Natural killer cell treated with Interleukin-12 subunit alpha and Interleukin-12 subunit beta and Interleukin-15 and Interleukin-18, amount 100 ng/mL, for 72 hours (primary cell): ENCODE results near the gene SLC24A4. TPM values are rescaled to one million over a fixed set of nuclear protein-coding genes. Genes with fewer than 3 reads are reported as not detected.
"Not testable (repeated sequence)": the region's sequence is repeated elsewhere in the genome, so short reads cannot be mapped to it uniquely, and the experiment has no call there.

ENCODE experiments used
- ATAC-seq, 2 donors: fragments of 150-1000 bp; cut with Tn5 transposase in 1 of 2; sonication (Bioruptor Pico), chemical (Tn5 transposase) in 1 of 2; 2 replicates each; pipeline ENCODE4 v1.10.0; 2021
- DNase-seq: peaks from one replicate; pipeline ENCODE4 v3.0.0; 2022; ENCODE audit warnings: low spot score
- H3K27ac Mint-ChIP-seq, 2 donors: 1 replicate in 1 of 2; 2 replicates in 1 of 2; pipeline ENCODE4 v1.8.0; 2022; ENCODE audit warnings: mixed read lengths in 2 of 2, mild to moderate bottlenecking in 1 of 2, moderate library complexity in 1 of 2
- H3K27me3 Mint-ChIP-seq, 2 donors: 1 replicate in 1 of 2; 2 replicates in 1 of 2; pipeline ENCODE4 v1.8.0; 2022; ENCODE audit warnings: mixed read lengths in 2 of 2
- H3K36me3 Mint-ChIP-seq: one replicate; pipeline ENCODE4 v1.8.0; 2022; ENCODE audit warnings: mixed read lengths
- H3K4me1 Mint-ChIP-seq, 2 donors: 1 replicate in 1 of 2; 2 replicates in 1 of 2; pipeline ENCODE4 v1.8.0; 2022; ENCODE audit warnings: low read depth in 2 of 2, mixed read lengths in 2 of 2, mild to moderate bottlenecking in 1 of 2
- H3K4me3 Mint-ChIP-seq: one replicate; pipeline ENCODE4 v1.8.0; 2022; ENCODE audit warnings: mixed read lengths
- H3K9me3 Mint-ChIP-seq: 2 replicates; pipeline ENCODE4 v1.8.0; 2022; ENCODE audit warnings: mixed read lengths
- total RNA-seq, 2 donors: library from RNA; stranded (reverse); gene quantifications; one replicate each; pipeline ENCODE4 v1.2.3, GENCODE V29; 2022

Gene SLC24A4
- total RNA-seq, 2 donors from 2014 or later = 0.17 to 0.36 TPM

- ATAC-seq = peak in 1 of 2 donors; percentile 22
- Mint-ChIP-seq H3K4me3 (no peak overlapping the region), H3K27me3 (no peaks in the 10 kb centered on the region), H3K9me3 (no peaks in the 10 kb centered on the region), H3K27ac (peak overlapping the region in 1 of 2 donors; percentile 9), H3K4me1 (peaks cover 8 to 12% of the 10 kb centered on the region in 2 donors), H3K36me3 (no peaks in the 10 kb centered on the region)
- no peak for DNase-seq
Observed at GRCh38 chr14:92389598-92390158, 66.7 kb downstream of the SLC24A4 start.

GRCh38 chr14:92391726-92392125 lies 68.8 kb downstream of the SLC24A4 start:
- H3K27ac Mint-ChIP-seq = no peak overlapping the region
- ATAC-seq (no peak), DNase-seq (no peak)
- H3K4me1 Mint-ChIP-seq = peaks cover 8 to 12% of the 10 kb centered on the region in 2 donors
- H3K9me3 Mint-ChIP-seq = no peaks in the 10 kb centered on the region
- H3K36me3 Mint-ChIP-seq = no peaks in the 10 kb centered on the region
- H3K27me3 Mint-ChIP-seq = peaks cover 0 to 2% of the 10 kb centered on the region in 2 donors
- H3K4me3 Mint-ChIP-seq = no peak overlapping the region

GRCh38 chr14:92392711-92393110 lies 69.7 kb downstream of the SLC24A4 start:
- H3K4me3 Mint-ChIP-seq = no peak overlapping the region
- no peaks in the 10 kb centered on the region for H3K36me3 Mint-ChIP-seq
- peaks cover 0 to 2% of the 10 kb centered on the region in 2 donors for H3K27me3 Mint-ChIP-seq
- ATAC-seq (no peak), DNase-seq (no peak)
- peaks cover 8 to 12% of the 10 kb centered on the region in 2 donors for H3K4me1 Mint-ChIP-seq
- no peak overlapping the region for H3K27ac Mint-ChIP-seq
- H3K9me3 Mint-ChIP-seq = no peaks in the 10 kb centered on the region

GRCh38 chr14:92397150-92397952 lies 74.4 kb downstream of the SLC24A4 start:
- H3K27ac Mint-ChIP-seq = no peak overlapping the region
- H3K27me3 Mint-ChIP-seq = peaks cover 8 to 16% of the 10 kb centered on the region in 2 donors
- H3K4me3 Mint-ChIP-seq = no peak overlapping the region
- H3K36me3 Mint-ChIP-seq = no peaks in the 10 kb centered on the region
- ATAC-seq (no peak), DNase-seq (no peak)
- H3K9me3 Mint-ChIP-seq = no peaks in the 10 kb centered on the region
- H3K4me1 Mint-ChIP-seq = peaks cover 6 to 7% of the 10 kb centered on the region in 2 donors

GRCh38 chr14:92397953-92398564 lies 75.1 kb downstream of the SLC24A4 start:
- peak overlapping the region in 1 of 2 donors; percentile 39 for H3K27ac Mint-ChIP-seq
- H3K9me3 Mint-ChIP-seq = no peaks in the 10 kb centered on the region
- H3K27me3 Mint-ChIP-seq = peaks cover 8 to 17% of the 10 kb centered on the region in 2 donors
- H3K4me1 Mint-ChIP-seq = peaks cover 6 to 7% of the 10 kb centered on the region in 2 donors
- H3K4me3 Mint-ChIP-seq = no peak overlapping the region
- H3K36me3 Mint-ChIP-seq = no peaks in the 10 kb centered on the region
- no peak for ATAC-seq
- no peak for DNase-seq

- Mint-ChIP-seq H3K27ac (no peak overlapping the region), H3K27me3 (peaks cover 8 to 17% of the 10 kb centered on the region in 2 donors), H3K4me3 (no peak overlapping the region), H3K4me1 (peaks cover 6 to 7% of the 10 kb centered on the region in 2 donors), H3K9me3 (no peaks in the 10 kb centered on the region), H3K36me3 (no peaks in the 10 kb centered on the region)
- ATAC-seq (no peak), DNase-seq (no peak)
Observed at GRCh38 chr14:92398888-92399636, 76.1 kb downstream of the SLC24A4 start.

GRCh38 chr14:92400579-92401444 lies 77.8 kb downstream of the SLC24A4 start:
- no peak for ATAC-seq
- Mint-ChIP-seq H3K27ac (no peak overlapping the region), H3K4me3 (no peak overlapping the region), H3K4me1 (peaks cover 6 to 7% of the 10 kb centered on the region in 2 donors), H3K27me3 (peaks cover 8 to 17% of the 10 kb centered on the region in 2 donors), H3K9me3 (no peaks in the 10 kb centered on the region), H3K36me3 (no peaks in the 10 kb centered on the region)
- no peak for DNase-seq

- H3K36me3 Mint-ChIP-seq = no peaks in the 10 kb centered on the region
- H3K4me3 Mint-ChIP-seq = no peak overlapping the region
- ATAC-seq = no peak
- no peaks in the 10 kb centered on the region for H3K9me3 Mint-ChIP-seq
- H3K4me1 Mint-ChIP-seq = peaks cover 6 to 7% of the 10 kb centered on the region in 2 donors
- peaks cover 8 to 17% of the 10 kb centered on the region in 2 donors for H3K27me3 Mint-ChIP-seq
- no peak for DNase-seq
- no peak overlapping the region for H3K27ac Mint-ChIP-seq
Observed at GRCh38 chr14:92401561-92401960, 78.6 kb downstream of the SLC24A4 start.

GRCh38 chr14:92402500-92402899 lies 79.5 kb downstream of the SLC24A4 start:
- not testable (repeated sequence) for H3K4me3 Mint-ChIP-seq, DNase-seq, H3K36me3 Mint-ChIP-seq, H3K27ac Mint-ChIP-seq, H3K9me3 Mint-ChIP-seq, ATAC-seq
- H3K27me3 Mint-ChIP-seq = peaks cover 8 to 15% of the 10 kb centered on the region in 2 donors
- peaks cover 6 to 12% of the 10 kb centered on the region in 2 donors for H3K4me1 Mint-ChIP-seq

GRCh38 chr14:92404018-92404417 lies 81.1 kb downstream of the SLC24A4 start:
- H3K36me3 Mint-ChIP-seq = peaks cover 5% of the 10 kb centered on the region
- peaks cover 6 to 8% of the 10 kb centered on the region in 2 donors for H3K27me3 Mint-ChIP-seq
- no peak overlapping the region for H3K27ac Mint-ChIP-seq
- DNase-seq (no peak), ATAC-seq (no peak)
- no peak overlapping the region for H3K4me3 Mint-ChIP-seq
- H3K9me3 Mint-ChIP-seq = peaks cover 8% of the 10 kb centered on the region
- peaks cover 6 to 13% of the 10 kb centered on the region in 2 donors for H3K4me1 Mint-ChIP-seq

GRCh38 chr14:92404421-92404820 lies 81.5 kb downstream of the SLC24A4 start:
- H3K27me3 Mint-ChIP-seq = peaks cover 2 to 8% of the 10 kb centered on the region in 2 donors
- ATAC-seq (no peak), DNase-seq (no peak)
- H3K4me1 Mint-ChIP-seq = peaks cover 6 to 13% of the 10 kb centered on the region in 2 donors
- H3K36me3 Mint-ChIP-seq = peaks cover 5% of the 10 kb centered on the region
- H3K4me3 Mint-ChIP-seq = no peak overlapping the region
- H3K27ac Mint-ChIP-seq = no peak overlapping the region
- H3K9me3 Mint-ChIP-seq = peaks cover 8% of the 10 kb centered on the region

- Mint-ChIP-seq H3K9me3 (peaks cover 8% of the 10 kb centered on the region), H3K4me3 (no peak overlapping the region), H3K36me3 (peaks cover 5% of the 10 kb centered on the region), H3K4me1 (peaks cover 6 to 13% of the 10 kb centered on the region in 2 donors), H3K27ac (no peak overlapping the region), H3K27me3 (peaks cover 0 to 5% of the 10 kb centered on the region in 2 donors)
- DNase-seq (no peak), ATAC-seq (no peak)
Observed at GRCh38 chr14:92404938-92405337, 82.0 kb downstream of the SLC24A4 start.

- Mint-ChIP-seq H3K27me3 (peaks cover 0 to 5% of the 10 kb centered on the region in 2 donors), H3K9me3 (peaks cover 8% of the 10 kb centered on the region), H3K4me3 (no peak overlapping the region), H3K27ac (no peak overlapping the region), H3K36me3 (peaks cover 5% of the 10 kb centered on the region), H3K4me1 (peaks cover 0 to 10% of the 10 kb centered on the region in 2 donors)
- DNase-seq (no peak), ATAC-seq (no peak)
Observed at GRCh38 chr14:92407410-92407809, 84.4 kb downstream of the SLC24A4 start.
